ENCODE data around the gene IER3.

IER3 gene

DNA sequence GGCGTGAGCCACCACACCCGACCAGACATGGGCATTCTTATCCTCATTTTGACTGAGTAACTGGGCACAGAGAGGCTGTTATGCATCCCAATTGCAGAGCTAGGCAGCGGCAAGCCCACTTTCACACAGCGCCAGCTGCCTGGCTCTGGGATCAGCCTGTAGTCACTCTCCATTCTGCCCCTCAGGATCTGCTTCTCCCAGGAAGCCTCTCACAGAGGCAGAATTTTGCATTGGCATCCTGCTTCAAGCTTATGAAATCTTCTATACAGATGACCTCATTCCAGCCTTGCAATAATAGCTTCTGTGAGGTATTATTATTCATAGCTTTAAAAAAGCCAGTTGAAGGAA is 37.0 kb upstream of the IER3 start:
- TF ChIP-seq TCF12 (IDR thresholded peaks at IDR 0.05; ENCODE audit: low read depth) (no peak), TAF1 (IDR thresholded peaks at IDR 0.05; ENCODE audit: low read depth) (no peak), TEAD4 (IDR thresholded peaks at IDR 0.05) (no peak), EP300 (IDR thresholded peaks at IDR 0.05; ENCODE audit: borderline replicate concordance) (no peak), CREB1 (IDR thresholded peaks at IDR 0.05; ENCODE audit: low read depth) (no peak), NFIC (IDR thresholded peaks at IDR 0.05) (no peak), YY1 (IDR thresholded peaks at IDR 0.05; ENCODE audit: low read depth) (no peak), ZBTB7A (IDR thresholded peaks at IDR 0.05; ENCODE audit: low read depth) (no peak), FOXM1 (IDR thresholded peaks at IDR 0.05; ENCODE audit: borderline replicate concordance, low read depth) (no peak), CEBPB (IDR thresholded peaks at IDR 0.05) (no peak), EGR1 (IDR thresholded peaks at IDR 0.05) (no peak), RAD21 (IDR thresholded peaks at IDR 0.05; ENCODE audit: low read depth) (no peak)
- TF ChIP-seq, protein P1, sequence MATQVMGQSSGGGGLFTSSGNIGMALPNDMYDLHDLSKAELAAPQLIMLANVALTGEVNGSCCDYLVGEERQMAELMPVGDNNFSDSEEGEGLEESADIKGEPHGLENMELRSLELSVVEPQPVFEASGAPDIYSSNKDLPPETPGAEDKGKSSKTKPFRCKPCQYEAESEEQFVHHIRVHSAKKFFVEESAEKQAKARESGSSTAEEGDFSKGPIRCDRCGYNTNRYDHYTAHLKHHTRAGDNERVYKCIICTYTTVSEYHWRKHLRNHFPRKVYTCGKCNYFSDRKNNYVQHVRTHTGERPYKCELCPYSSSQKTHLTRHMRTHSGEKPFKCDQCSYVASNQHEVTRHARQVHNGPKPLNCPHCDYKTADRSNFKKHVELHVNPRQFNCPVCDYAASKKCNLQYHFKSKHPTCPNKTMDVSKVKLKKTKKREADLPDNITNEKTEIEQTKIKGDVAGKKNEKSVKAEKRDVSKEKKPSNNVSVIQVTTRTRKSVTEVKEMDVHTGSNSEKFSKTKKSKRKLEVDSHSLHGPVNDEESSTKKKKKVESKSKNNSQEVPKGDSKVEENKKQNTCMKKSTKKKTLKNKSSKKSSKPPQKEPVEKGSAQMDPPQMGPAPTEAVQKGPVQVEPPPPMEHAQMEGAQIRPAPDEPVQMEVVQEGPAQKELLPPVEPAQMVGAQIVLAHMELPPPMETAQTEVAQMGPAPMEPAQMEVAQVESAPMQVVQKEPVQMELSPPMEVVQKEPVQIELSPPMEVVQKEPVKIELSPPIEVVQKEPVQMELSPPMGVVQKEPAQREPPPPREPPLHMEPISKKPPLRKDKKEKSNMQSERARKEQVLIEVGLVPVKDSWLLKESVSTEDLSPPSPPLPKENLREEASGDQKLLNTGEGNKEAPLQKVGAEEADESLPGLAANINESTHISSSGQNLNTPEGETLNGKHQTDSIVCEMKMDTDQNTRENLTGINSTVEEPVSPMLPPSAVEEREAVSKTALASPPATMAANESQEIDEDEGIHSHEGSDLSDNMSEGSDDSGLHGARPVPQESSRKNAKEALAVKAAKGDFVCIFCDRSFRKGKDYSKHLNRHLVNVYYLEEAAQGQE (IDR thresholded peaks at IDR 0.05; ENCODE audit: low read depth): no peak
- TF ChIP-seq, protein P2, sequence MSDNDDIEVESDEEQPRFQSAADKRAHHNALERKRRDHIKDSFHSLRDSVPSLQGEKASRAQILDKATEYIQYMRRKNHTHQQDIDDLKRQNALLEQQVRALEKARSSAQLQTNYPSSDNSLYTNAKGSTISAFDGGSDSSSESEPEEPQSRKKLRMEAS (IDR thresholded peaks at IDR 0.05): no peak
- TF ChIP-seq, protein P3, sequence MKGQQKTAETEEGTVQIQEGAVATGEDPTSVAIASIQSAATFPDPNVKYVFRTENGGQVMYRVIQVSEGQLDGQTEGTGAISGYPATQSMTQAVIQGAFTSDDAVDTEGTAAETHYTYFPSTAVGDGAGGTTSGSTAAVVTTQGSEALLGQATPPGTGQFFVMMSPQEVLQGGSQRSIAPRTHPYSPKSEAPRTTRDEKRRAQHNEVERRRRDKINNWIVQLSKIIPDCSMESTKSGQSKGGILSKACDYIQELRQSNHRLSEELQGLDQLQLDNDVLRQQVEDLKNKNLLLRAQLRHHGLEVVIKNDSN (IDR thresholded peaks at IDR 0.05): no peak

DNA sequence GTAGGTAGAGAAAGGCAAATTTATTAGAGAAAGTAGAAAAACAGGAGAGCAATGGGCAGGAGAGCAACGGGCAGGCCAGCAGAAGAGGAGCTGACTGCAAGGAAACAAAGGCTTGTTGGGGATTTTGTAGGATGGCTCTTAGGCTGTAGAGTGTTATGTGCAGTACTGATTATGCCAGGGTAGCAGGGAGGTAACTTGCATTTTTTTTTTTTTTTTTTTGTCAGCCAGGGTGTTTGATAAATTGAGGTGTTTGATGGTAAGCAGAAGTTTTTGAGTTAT is 36.2 kb upstream of the IER3 start:
- TF ChIP-seq YY1 (IDR thresholded peaks at IDR 0.05; ENCODE audit: low read depth) (no peak), EGR1 (IDR thresholded peaks at IDR 0.05) (no peak), RAD21 (IDR thresholded peaks at IDR 0.05; ENCODE audit: low read depth) (no peak), TCF12 (IDR thresholded peaks at IDR 0.05; ENCODE audit: low read depth) (no peak), ZBTB7A (IDR thresholded peaks at IDR 0.05; ENCODE audit: low read depth) (no peak), NFIC (IDR thresholded peaks at IDR 0.05) (no peak), CREB1 (IDR thresholded peaks at IDR 0.05; ENCODE audit: low read depth) (no peak), TAF1 (IDR thresholded peaks at IDR 0.05; ENCODE audit: low read depth) (no peak), TEAD4 (IDR thresholded peaks at IDR 0.05) (no peak), CEBPB (IDR thresholded peaks at IDR 0.05) (no peak), FOXM1 (IDR thresholded peaks at IDR 0.05; ENCODE audit: borderline replicate concordance, low read depth) (no peak), EP300 (IDR thresholded peaks at IDR 0.05; ENCODE audit: borderline replicate concordance) (no peak)
- TF ChIP-seq, protein P3 (IDR thresholded peaks at IDR 0.05): no peak
- TF ChIP-seq, protein P1 (IDR thresholded peaks at IDR 0.05; ENCODE audit: low read depth): no peak
- TF ChIP-seq, protein P2 (IDR thresholded peaks at IDR 0.05): no peak

DNA sequence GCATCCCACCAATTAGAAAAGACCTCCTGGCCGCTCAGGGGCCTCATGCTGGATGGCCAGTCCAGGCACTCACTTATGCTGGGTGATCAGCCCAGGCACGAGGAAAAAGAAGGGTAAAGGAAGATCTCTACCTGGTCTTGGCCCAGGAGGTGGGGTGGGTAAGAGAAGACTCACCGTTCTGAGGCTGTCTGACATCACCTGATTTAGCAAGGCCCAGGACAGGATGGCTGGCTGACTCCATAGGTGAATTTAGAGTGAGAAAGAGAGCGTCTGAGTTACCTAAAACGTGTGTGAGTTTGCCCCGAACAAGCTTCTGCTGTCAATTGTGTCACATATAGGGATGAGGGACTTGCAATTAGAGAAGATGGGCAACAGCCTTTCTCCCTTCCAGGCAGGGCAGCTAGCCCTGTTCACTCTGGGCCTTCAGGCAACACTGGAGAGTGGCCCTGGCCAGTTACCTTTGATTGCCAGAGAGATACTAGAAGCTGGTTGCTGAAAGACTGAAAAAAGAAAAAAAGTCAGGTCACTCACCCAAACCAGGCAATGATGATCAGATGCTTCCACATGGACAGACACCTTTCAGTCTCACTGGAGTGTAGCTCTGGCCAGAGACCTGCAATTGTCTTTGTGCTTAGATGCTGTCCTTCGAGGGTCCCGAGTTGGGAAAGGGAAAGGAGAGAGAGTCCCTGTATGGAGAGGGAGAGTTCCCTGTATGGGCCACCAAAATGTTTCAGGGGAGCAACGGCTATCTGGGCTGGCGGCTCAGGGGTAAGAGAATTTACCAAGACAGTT is 35.7 kb upstream of the IER3 start:
- TF ChIP-seq, protein P1 (IDR thresholded peaks at IDR 0.05; ENCODE audit: low read depth): no peak
- TF ChIP-seq EP300 (IDR thresholded peaks at IDR 0.05; ENCODE audit: borderline replicate concordance) (no peak), TEAD4 (IDR thresholded peaks at IDR 0.05) (no peak)

DNA sequence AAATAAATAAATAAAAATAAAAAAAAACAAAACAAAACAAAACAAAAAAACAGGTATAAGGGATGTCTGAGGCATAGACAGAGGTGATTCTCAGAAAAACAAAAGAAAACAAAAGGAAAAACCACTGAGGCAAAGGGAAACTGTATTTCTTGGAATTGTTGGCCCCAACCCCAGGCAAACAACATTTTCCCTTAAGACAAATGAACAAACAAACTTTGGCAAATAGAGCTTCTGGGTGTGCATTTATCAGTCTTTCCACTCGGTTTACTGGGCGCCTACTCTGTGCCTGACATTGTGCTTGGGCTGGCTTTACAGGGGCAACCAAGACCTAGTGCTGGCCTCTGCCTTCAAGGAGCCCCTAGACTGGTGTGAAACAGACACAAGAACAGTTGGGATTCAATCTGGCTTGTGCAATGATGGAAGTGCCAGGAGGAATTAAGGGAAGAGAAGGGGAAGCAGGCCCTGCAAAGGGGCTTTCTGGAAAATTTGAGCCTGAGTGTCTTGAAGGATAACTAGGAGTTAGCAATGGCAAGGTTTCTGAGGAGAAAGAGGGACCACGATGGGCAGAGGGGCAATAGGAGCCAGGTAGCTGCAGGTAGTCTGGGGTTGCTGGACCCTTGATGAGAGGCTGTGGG is 33.8 kb upstream of the IER3 start:
- TF ChIP-seq TAF1 (IDR thresholded peaks at IDR 0.05; ENCODE audit: low read depth) (no peak), EGR1 (IDR thresholded peaks at IDR 0.05) (no peak)

Measured in Ishikawa (cell line).